DMS53 (cell line): ENCODE measurements around the gene RALGPS1.
"Not testable (repeated sequence)": the region's sequence is repeated elsewhere in the genome, so short reads cannot be mapped to it uniquely, and the experiment has no call there.

ENCODE experiments used
- DNase-seq: peaks from one replicate; lab custom pipeline; 2025; lab: John Stamatoyannopoulos, UW

RALGPS1 gene

GRCh38 chr9:127159949-127160610 lies 245.5 kb downstream of the RALGPS1 start:
- DNase-seq = no peak

- DNase-seq = no peak
Measured at GRCh38 chr9:127161081-127161624, 246.6 kb downstream of the RALGPS1 start.

- no peak for DNase-seq
Measured at GRCh38 chr9:127162046-127162863, 247.7 kb downstream of the RALGPS1 start.

- no peak for DNase-seq
Measured at GRCh38 chr9:127162864-127163365, 248.3 kb downstream of the RALGPS1 start.

DNA sequence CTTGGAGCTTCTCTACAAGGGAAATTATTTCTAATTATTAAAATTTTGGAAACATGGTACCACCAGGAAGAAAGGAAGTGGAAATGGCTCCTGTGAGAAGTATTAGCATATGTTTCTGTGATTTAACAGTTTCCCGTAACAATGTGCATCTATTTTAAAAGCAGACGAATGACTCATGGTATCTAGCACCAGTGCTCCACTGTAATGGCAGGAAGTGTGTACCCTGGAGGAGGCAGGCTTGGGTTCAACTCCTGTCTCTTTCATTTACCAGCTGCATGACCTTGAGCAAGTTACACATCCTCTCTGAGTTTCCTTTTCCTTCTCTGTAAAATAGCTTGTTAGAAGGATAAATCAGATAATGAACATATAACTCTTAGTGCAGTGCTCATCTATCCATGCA lies 248.8 kb downstream of the RALGPS1 start:
- DNase-seq = peak; percentile 39

DNA sequence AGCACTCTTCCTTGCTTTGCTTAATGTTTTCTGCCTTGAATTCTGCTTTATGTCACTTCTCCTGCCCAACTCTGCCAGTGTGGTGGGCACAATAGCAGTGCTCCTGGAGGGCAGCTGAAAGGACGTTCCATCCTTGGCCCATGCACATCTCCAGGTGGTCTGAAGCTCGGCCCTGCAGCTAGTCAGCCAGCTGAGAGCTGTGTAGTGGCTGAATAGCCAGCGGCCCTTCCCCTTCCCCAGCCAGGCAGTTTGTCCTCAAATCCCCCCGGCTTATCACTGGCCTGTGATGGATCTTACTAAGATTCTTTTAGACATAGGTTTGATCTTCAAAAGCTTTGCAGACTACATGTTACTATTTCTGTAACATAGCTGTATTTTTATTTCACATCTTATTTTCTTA lies 250.5 kb downstream of the RALGPS1 start:
- DNase-seq = no peak

GRCh38 chr9:127166111-127166510 lies 251.5 kb downstream of the RALGPS1 start:
- DNase-seq = no peak

DNA sequence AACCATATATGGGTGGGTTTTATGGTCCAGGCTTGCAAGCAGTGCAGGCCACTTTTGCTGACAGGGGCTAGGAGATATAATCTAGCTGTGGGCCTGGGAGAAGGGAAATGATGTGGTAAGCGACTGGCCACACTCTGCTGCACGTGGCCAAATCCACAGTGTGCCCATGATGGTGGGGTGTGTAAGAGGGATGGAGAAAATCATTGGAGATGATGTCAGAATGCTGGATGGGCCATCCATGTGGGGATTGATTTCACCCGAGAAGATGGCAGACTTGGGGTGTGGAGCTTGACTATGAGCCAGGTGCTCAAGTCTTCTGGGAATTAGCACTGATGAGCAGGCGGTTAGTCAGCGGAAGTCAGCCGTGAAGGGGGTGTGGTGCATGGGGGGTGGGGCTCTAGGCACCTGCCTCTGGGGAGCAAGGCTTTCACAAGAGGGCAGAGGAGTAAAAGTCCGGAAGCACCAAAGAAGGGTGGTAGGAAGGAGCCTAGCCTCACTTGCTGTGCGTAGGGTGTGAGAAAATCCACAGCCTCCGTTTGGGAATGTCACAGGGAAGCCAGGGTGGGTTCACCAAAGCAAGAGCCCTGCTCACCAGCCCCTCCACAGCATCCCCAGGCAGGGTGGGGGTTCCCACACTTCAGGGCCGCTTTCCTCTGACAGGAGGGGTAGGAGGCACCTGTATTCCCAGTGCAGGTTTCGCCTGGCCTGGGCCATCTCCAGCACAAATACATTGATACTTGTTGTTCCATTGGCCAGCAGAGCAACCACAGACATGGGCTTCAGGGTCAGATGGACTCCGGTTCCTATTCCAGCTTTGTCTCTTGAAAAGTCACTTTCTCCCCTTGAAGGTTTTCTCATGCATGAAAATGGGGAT lies 252.3 kb downstream of the RALGPS1 start:
- DNase-seq = peak; percentile 43

DNA sequence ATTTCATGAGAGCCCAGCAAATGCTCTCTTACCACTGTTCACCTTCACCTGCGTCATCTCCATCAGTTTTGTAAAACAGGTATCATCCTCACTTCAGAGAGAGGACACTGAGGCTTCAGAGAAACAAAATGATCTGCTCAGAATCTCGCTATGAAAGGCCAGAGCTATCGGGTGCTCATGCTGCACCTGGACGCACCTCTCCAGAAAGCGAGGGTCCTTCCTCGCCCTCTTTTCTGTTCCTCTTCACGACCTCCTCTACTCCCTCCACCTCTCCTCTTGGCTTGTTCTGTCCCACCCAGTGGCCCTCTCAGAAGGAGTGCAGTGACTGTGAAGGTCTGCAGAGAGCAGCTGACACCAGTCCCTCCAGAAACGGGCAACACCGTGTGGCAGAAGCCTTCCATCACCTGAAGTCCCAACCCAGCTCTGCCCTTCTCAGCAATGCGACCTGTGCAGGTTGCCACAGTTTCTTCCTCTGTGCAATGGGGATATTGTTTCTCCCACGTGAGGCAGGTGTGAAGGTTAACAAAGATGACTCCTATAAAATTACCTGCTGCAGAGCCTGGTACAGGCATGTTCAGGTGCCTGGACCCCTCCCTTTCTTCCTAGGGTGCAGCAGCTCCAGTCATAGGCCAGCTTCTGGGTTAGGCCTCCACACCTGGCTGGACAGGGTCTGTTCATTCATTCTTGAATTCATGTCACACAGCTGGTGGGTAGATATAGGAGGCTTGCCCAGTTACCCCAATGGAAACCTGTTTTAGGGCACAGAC lies 253.2 kb downstream of the RALGPS1 start:
- DNase-seq = no peak

GRCh38 chr9:127168756-127169574 lies 254.4 kb downstream of the RALGPS1 start:
- no peak for DNase-seq

DNA sequence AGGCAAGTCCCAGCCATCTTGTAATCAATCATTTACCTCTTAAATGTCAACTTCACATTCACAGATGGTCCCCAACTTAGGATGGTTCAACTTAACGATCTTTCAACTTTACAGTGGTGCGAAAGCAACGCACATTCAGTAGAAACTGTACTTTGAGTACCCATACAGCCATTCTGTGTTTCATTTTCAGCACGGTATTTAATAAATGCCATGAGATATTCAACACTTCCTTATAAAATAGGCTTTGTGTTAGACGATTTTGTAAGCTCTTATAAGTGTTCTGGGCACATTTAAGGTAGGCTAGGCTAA lies 254.9 kb downstream of the RALGPS1 start:
- DNase-seq = no peak

DNA sequence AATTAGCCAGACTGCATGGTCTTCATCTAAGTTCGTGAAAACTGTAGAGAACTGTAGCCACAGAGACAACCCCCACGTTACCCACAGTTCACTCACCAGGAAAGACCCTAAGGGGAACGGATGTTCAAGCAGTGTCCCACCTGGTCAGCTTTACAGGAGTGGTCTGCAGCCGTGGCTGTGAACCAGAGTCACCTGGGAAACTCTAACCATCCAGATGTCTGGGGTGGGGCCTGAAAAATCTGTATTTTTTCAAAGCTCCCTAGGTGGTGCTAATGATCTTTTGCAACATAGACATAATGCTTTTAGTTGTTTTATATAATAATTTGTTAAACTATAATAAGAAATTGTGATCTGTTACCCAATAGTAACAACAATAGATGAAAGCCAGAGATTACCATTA lies 255.5 kb downstream of the RALGPS1 start:
- DNase-seq = no peak

DNA sequence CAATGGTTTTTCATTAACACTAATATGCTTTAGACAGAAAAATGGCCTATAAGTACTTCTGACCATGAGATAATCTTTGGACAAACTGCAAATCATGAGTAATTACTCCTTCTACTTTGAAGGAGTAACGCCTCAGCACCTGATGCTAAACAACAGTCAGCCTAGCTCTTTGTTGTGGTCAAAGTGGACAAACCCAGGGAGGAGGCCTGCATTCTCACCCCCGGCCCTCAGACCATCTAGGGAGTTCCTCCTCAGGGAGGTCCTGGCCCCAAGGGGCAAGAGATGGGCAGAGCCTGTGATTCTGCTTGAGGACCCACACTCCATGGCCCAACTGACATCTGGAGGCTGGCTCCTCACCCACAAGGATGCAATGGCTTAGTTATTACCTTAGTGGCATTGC lies 256.1 kb downstream of the RALGPS1 start:
- no peak for DNase-seq

DNA sequence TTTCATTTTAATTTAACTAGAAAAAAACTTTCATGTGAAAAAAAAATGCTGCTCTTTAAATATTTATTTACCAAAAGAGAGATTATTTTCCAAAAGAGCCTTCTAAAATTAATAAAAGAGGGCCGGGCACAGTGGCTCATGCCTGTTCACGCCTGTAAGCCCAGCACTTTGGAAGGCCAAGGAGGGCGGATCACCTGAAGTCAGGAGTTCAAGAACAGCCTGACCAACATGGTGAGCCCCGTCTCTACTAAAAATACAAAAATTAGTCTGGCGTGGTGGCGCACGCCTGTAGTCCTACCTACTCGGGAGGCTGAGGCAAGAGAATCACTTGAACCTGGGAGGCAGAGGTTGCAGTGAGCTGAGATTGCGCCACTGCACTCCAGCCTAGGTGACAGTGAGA lies 256.8 kb downstream of the RALGPS1 start:
- not testable (repeated sequence) for DNase-seq

DNA sequence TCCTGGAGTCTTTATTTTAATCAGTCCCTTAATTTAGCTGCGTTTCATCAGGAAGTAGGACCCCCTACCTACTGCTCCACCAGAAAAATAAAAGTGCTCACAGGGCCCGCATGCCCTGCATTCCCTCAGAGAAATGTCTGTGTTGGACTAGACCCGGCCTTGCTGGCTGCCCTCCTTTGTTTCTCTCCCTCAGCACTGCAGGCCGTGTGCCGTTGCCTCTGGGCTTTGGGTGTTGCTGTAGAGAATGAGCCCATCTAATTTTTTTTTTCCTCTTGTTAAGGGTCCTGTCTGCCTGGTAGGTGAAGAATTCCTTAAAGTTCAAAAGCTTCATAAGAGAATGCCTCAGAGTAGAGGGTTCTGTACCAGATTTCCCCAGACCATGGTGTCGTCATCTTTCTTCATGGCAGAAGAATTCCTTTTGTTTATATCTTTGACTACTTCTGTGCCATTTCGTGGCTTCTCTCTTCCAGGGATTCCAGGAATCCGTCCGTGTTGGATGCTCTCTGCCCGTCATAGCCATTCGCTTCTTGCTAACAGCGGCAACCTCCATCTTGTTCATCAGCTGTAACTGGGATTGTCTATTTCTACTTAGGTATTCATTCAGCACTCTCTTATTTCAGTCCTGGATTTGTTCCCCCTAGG lies 257.6 kb downstream of the RALGPS1 start:
- no peak for DNase-seq

GRCh38 chr9:127173063-127173462 lies 258.5 kb downstream of the RALGPS1 start:
- DNase-seq = no peak

DNA sequence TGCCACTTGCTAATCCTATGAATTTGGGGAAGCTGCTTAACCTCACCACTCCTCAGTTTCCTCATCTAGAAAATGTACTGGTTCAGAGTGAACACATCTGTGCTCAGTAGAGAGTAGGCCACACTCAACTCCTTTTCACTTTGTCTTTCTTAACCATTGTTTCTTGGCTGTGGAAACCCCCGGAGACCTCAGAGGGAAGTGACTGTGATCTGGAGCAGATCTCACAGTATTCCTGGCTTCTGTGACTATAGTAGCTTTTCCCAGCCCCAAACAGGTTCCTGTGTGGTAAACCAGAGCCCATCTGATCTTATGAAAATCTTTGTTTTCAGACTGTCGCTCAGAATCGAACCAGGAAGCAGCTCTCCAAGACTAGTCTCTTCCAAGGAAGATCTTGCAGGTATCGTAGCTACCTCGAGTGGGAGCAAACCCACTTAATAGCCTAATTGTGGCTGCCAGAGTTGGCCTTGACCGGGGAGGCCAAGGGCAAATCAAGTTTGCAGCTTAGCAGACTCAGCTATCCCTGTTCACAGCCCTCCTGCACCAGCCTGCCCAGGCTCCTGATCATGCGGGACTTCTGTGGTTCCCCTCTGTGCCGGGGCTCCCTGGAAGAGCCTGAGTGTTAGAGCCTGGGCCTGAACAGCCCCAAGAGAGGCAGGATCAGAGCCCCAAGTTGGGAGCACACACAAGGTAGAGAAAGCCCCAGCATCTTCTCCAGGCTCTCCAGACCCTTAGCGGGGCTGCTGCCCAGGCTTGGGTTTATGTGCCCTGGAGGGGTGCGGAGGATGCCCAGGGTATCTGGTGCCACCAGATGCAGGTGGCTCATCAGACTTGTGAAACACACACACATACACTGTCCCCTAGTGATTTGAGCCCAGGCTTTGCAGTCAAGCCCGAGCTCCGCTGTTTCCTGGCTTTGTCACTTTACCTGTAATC lies 260.1 kb downstream of the RALGPS1 start:
- DNase-seq = no peak

DNA sequence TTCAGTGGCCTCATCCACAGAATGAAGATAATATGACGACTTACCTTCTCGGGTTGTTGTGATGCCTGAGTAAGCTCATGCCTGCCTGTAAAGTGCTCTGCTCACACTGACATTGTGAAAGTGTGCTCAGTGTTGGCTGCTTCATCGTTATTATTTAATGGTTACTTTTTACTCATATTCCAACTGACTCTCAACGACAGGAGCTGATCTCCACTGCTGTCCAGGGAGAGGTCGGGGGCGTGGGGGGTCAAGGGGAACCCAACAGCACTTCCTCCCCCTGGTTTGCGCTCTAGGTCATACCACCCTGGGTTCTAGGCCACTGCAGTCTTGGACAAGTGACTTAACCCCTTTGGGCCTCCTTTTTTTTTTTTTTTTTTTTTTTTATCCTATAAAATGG lies 260.7 kb downstream of the RALGPS1 start:
- DNase-seq = no peak

- DNase-seq = no peak
Measured at GRCh38 chr9:127175764-127176163, 261.2 kb downstream of the RALGPS1 start.
